ENCODE measurements around the gene CDKN3.
"Not testable (repeated sequence)": the region's sequence is repeated elsewhere in the genome, so short reads cannot be mapped to it uniquely, and the experiment has no call there.

Gene CDKN3

DNA sequence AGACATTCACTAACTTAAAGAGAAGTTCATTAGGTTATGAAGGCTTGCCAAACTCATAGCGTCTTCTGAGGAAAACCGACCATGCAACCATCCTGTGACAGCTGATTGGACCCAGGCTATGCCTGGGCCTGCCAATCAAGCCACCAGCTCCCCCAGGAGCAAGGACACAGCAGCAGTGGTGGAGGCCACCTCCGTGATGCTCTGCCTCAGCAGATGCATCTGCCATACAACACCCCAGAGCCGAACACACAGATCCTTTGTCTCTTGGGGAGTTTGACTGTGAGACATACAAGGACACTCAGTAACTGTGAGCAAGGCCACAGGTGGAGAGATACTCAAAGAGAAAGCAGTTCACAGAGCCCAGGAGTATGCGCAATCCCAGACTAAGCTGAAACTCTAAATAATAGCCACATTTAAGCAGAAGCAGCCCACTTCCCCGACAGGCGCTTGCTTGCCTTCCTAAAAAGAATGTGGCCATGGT lies 54.4 kb downstream of the CDKN3 start:
- Mint-ChIP-seq H3K4me1 (peaks cover 6% of the 10 kb centered on the region), H3K27ac (no peak overlapping the region), H3K4me3 (no peak overlapping the region), H3K36me3 (no peaks in the 10 kb centered on the region), H3K9me3 (no peaks in the 10 kb centered on the region)
- ATAC-seq, result no peak
- no peak for DNase-seq (ENCODE audit: low spot score in 2 of 2)

DNA sequence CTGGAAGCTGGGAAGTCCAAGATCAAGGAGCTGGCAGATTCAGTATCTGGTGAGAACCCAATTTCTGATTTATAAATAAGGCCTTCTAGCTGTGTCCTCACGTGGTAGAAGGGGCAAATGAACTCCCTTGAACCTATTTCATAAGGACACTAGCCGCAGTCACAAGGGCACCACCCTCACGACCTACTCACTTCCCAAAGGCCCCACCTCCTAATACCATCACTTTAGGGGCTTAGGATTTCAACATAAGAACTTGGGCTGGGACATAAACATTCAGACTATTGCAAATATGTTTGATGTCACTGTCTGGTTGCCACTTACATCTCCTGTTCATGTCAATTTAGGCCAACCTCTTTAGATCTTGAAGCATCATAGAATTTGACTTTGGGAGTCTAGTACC lies 55.2 kb downstream of the CDKN3 start:
- ATAC-seq, result no peak
- H3K4me1 Mint-ChIP-seq, result peaks cover 6% of the 10 kb centered on the region
- H3K4me3 Mint-ChIP-seq, result no peak overlapping the region
- DNase-seq (ENCODE audit: low spot score in 2 of 2), result no peak
- H3K36me3 Mint-ChIP-seq, result no peaks in the 10 kb centered on the region
- H3K27ac Mint-ChIP-seq, result no peak overlapping the region
- no peaks in the 10 kb centered on the region for H3K9me3 Mint-ChIP-seq

DNA sequence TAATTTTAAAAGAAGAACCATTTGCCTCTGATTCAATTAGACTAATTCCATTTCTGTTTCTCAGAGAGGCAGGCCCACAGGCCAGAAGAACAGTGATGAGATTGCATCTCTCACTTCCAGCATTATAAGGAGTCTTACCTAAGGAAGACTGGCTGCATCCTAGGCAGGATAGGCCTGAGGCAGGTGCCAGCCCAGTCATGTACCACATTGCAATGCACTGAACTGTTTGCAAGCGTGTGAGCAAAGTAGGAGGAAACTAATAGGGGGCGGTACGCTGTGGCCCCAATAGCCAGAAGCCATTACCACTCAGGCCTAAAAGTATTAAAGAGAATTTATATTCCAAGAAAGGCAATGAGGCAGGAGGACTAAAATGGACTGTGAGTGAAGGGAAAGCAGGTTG lies 56.4 kb downstream of the CDKN3 start:
- no peak for ATAC-seq
- Mint-ChIP-seq H3K4me3 (no peak overlapping the region), H3K36me3 (no peaks in the 10 kb centered on the region), H3K9me3 (no peaks in the 10 kb centered on the region), H3K4me1 (peaks cover 6% of the 10 kb centered on the region), H3K27ac (no peak overlapping the region)
- no peak for DNase-seq (ENCODE audit: low spot score in 2 of 2)

- not testable (repeated sequence) for H3K9me3 Mint-ChIP-seq; H3K27ac Mint-ChIP-seq; DNase-seq (ENCODE audit: low spot score in 2 of 2); H3K36me3 Mint-ChIP-seq; H3K4me3 Mint-ChIP-seq; ATAC-seq; H3K4me1 Mint-ChIP-seq
Measured at GRCh38 chr14:54453990-54454389, 57.2 kb downstream of the CDKN3 start.

DNA sequence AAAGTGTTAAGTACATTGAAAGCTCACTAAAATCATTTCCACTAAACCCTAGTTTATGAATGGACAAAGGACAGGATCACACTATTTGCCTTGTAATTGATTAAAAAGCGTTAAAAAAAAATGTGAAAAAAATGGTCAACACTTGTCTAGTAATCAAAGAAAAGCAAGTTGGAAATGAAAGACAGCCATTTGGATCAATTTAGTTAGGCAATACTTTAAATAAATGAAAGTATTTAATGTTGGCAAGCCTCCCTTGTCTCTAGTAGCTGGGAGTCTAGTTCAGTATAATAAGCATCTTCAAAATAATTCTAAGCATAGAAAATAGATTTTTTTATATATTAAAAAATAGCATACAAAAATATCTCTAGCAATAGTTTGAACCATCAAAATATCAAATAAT lies 58.6 kb downstream of the CDKN3 start:
- Mint-ChIP-seq H3K36me3 (no peaks in the 10 kb centered on the region), H3K9me3 (no peaks in the 10 kb centered on the region), H3K4me1 (peaks cover 6% of the 10 kb centered on the region), H3K4me3 (no peak overlapping the region), H3K27ac (no peak overlapping the region)
- ATAC-seq (no peak), DNase-seq (ENCODE audit: low spot score in 2 of 2) (no peak)

DNA sequence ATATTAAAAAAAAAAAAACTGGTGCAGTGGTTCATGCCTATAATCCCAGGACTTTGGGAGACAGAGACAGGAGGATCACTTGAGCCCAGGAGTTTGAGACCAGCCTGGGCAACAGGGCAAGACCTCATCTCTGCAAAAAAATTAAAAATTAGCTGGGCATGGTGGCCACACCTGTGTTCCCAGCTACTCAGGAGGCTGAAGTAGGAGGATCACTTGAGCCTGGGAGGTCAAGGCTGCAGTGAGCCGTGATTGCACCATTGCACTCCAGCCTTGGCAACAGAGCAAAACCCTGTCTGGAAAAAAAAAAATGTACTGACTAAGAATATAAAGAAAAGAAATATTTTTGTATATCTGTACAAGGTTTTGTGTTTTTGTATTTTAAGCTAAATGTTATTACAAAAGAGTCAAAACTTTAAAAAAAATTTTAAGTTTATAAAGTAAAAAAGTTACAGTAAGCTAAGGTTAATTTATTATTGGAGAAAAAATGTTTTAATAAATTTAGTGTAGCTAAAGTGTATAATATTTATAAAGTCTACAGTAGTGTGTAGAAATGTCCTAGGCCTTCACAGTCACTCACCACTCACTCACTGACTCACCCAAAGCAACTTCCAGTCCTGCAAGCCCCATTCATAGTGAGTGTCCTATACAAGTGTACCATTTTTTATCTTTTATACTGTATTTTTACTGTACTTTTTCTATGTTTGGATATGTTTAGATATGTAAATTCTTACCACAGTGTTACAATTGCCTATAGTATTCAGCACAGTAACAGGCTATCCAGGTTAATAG lies 60.2 kb downstream of the CDKN3 start:
- H3K36me3 Mint-ChIP-seq; ATAC-seq; H3K27ac Mint-ChIP-seq; H3K9me3 Mint-ChIP-seq; H3K4me1 Mint-ChIP-seq; DNase-seq (ENCODE audit: low spot score in 2 of 2); H3K4me3 Mint-ChIP-seq: not testable (repeated sequence)

GRCh38 chr14:54457609-54457996 lies 60.8 kb downstream of the CDKN3 start:
- no peak for ATAC-seq
- H3K4me1 Mint-ChIP-seq, result no peaks in the 10 kb centered on the region
- no peaks in the 10 kb centered on the region for H3K9me3 Mint-ChIP-seq
- H3K36me3 Mint-ChIP-seq, result no peaks in the 10 kb centered on the region
- no peak overlapping the region for H3K4me3 Mint-ChIP-seq
- DNase-seq (ENCODE audit: low spot score in 2 of 2), result no peak
- H3K27ac Mint-ChIP-seq, result no peak overlapping the region

DNA sequence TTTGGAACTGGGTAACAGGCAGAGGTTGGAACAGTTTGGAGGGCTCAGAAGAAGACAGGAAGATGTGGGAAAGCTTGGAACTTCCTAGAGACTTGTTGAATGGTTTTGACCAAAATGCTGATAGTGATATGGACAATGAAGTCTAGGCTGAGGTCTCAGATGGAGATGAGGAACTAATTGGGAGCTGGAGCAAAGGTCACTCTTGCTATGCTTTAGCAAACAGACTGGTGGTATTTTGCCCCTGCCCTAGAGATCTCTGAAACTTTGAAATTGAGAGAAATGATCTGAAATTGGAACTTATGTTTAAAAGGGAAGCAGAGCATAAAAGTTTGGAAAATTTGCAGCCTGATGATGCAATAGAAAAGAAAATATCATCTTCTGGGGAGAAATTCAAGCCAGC lies 61.7 kb downstream of the CDKN3 start:
- ATAC-seq; H3K27ac Mint-ChIP-seq; H3K4me3 Mint-ChIP-seq; H3K36me3 Mint-ChIP-seq; H3K9me3 Mint-ChIP-seq; H3K4me1 Mint-ChIP-seq; DNase-seq (ENCODE audit: low spot score in 2 of 2): not testable (repeated sequence)

DNA sequence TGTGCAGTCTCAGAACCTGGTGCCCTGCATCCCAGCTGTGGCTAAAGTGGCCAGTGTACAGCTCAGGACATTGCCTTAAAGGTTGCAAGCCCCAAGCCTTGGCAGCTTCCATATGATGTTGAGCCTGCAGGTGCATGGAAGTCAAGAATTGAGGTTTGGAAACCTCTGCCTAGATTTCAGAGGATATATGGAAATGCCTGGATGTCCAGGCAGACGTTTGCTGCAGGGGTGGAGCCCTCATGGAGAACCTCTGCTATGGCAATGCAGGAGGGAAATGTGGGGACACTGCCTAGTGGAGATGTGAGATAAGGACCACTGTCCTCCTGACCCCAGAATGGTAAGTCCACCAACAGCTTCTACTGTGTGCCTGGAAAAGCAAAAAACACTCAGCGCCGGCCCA lies 62.3 kb downstream of the CDKN3 start:
- Mint-ChIP-seq H3K4me3 (no peak overlapping the region), H3K27ac (no peak overlapping the region), H3K9me3 (no peaks in the 10 kb centered on the region), H3K36me3 (no peaks in the 10 kb centered on the region), H3K4me1 (no peaks in the 10 kb centered on the region)
- ATAC-seq (no peak), DNase-seq (ENCODE audit: low spot score in 2 of 2) (no peak)

- no peak for ATAC-seq
Measured at GRCh38 chr14:54462048-54462447, 65.2 kb downstream of the CDKN3 start.

DNA sequence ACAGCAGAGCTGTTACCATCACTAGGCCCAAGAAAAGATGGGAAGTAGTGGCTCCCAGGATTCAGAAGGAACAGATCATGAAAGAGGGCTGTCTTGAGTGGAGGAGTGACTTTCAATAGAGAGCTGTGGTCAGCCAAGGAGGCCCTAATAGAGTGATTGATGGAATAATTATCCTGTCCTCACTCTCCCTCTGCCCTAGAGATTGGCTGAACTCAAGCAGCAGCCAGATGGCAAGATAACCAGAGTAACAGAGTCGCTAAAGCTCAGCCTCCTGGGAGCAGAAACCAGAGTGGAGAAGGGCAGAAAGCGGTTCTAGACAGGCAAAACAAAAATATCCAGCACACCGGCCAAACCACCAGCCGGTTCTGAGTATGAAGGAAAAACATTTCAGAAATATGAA lies 68.8 kb downstream of the CDKN3 start:
- Mint-ChIP-seq H3K9me3 (peaks cover 7% of the 10 kb centered on the region), H3K4me1 (no peaks in the 10 kb centered on the region), H3K27ac (no peak overlapping the region), H3K36me3 (no peaks in the 10 kb centered on the region), H3K4me3 (no peak overlapping the region)
- ATAC-seq (no peak), DNase-seq (ENCODE audit: low spot score in 2 of 2) (no peak)

More at GRCh38 chr14:54462048-54462447, 65.2 kb downstream of the CDKN3 start:
- Mint-ChIP-seq H3K27ac (no peak overlapping the region), H3K4me3 (no peak overlapping the region), H3K4me1 (no peaks in the 10 kb centered on the region), H3K36me3 (no peaks in the 10 kb centered on the region), H3K9me3 (no peaks in the 10 kb centered on the region)
- DNase-seq (ENCODE audit: low spot score in 2 of 2), result no peak

- H3K4me1 Mint-ChIP-seq, result no peaks in the 10 kb centered on the region
- H3K27ac Mint-ChIP-seq, result no peak overlapping the region
- H3K9me3 Mint-ChIP-seq, result peaks cover 7% of the 10 kb centered on the region
- H3K4me3 Mint-ChIP-seq, result no peak overlapping the region
- no peak for ATAC-seq
- no peaks in the 10 kb centered on the region for H3K36me3 Mint-ChIP-seq
- no peak for DNase-seq (ENCODE audit: low spot score in 2 of 2)
Measured at GRCh38 chr14:54467280-54467679, 70.5 kb downstream of the CDKN3 start.
